ENCODE measurements around the gene C1orf167.
"Not testable (repeated sequence)": the region's sequence is repeated elsewhere in the genome, so short reads cannot be mapped to it uniquely, and the experiment has no call there.

The C1orf167 gene

GRCh38 chr1:11799896-11800295 is 37.9 kb downstream of the C1orf167 start:
- Histone ChIP-seq H3K9ac (ENCODE audit: insufficient read length, low read depth) (no peak overlapping the region), H3K4me3 (ENCODE audit: insufficient read length, low read depth) (no peak overlapping the region), H3K9me3 (ENCODE audit: insufficient read depth, low read length) (no peaks in the 10 kb centered on the region), H3K4me1 (ENCODE audit: insufficient read depth, insufficient read length) (peaks cover 9% of the 10 kb centered on the region), H3K27me3 (ENCODE audit: insufficient read depth, insufficient read length) (no peaks in the 10 kb centered on the region), H3K36me3 (ENCODE audit: insufficient read depth, insufficient read length, low read length) (peaks cover 35% of the 10 kb centered on the region)
- no peak for DNase-seq (ENCODE audit: low read depth, low spot score)
- TF ChIP-seq YY1 (IDR thresholded peaks at IDR 0.05; ENCODE audit: insufficient read depth, insufficient read length) (no peak), SUZ12 (IDR thresholded peaks at IDR 0.05; ENCODE audit: extremely low read depth, insufficient read depth, insufficient read length) (no peak), ZNF274 (IDR thresholded peaks at IDR 0.05; ENCODE audit: low read depth, low read length) (no peak)

- H3K9me3 ChIP-seq (ENCODE audit: insufficient read depth, low read length) = no peaks in the 10 kb centered on the region
- H3K4me3 ChIP-seq (ENCODE audit: insufficient read length, low read depth) = no peak overlapping the region
- H3K4me1 ChIP-seq (ENCODE audit: insufficient read depth, insufficient read length) = peaks cover 9% of the 10 kb centered on the region
- DNase-seq (ENCODE audit: low read depth, low spot score) = no peak
- H3K27me3 ChIP-seq (ENCODE audit: insufficient read depth, insufficient read length) = no peaks in the 10 kb centered on the region
- TF ChIP-seq YY1 (IDR thresholded peaks at IDR 0.05; ENCODE audit: insufficient read depth, insufficient read length) = no peak
- TF ChIP-seq SUZ12 (IDR thresholded peaks at IDR 0.05; ENCODE audit: extremely low read depth, insufficient read depth, insufficient read length) = no peak
- peaks cover 30% of the 10 kb centered on the region for H3K36me3 ChIP-seq (ENCODE audit: insufficient read depth, insufficient read length, low read length)
- H3K9ac ChIP-seq (ENCODE audit: insufficient read length, low read depth) = no peak overlapping the region
Measured at GRCh38 chr1:11800391-11800755, 38.4 kb downstream of the C1orf167 start.

GRCh38 chr1:11800756-11801433 is 38.9 kb downstream of the C1orf167 start:
- no peak overlapping the region for H3K4me3 ChIP-seq (ENCODE audit: insufficient read length, low read depth)
- H3K9ac ChIP-seq (ENCODE audit: insufficient read length, low read depth) = no peak overlapping the region

GRCh38 chr1:11802616-11802972 is 40.6 kb downstream of the C1orf167 start:
- Histone ChIP-seq H3K27me3 (ENCODE audit: insufficient read depth, insufficient read length) (no peaks in the 10 kb centered on the region), H3K4me3 (ENCODE audit: insufficient read length, low read depth) (peak overlapping the region; percentile 53), H3K36me3 (ENCODE audit: insufficient read depth, insufficient read length, low read length) (peaks cover 28% of the 10 kb centered on the region), H3K4me1 (ENCODE audit: insufficient read depth, insufficient read length) (peaks cover 9% of the 10 kb centered on the region), H3K9me3 (ENCODE audit: insufficient read depth, low read length) (no peaks in the 10 kb centered on the region), H3K9ac (ENCODE audit: insufficient read length, low read depth) (peak overlapping the region; percentile 85)
- DNase-seq (ENCODE audit: low read depth, low spot score) = no peak
- TF ChIP-seq ZNF274 (IDR thresholded peaks at IDR 0.05; ENCODE audit: low read depth, low read length) = no peak
- TF ChIP-seq YY1 (IDR thresholded peaks at IDR 0.05; ENCODE audit: insufficient read depth, insufficient read length) = no peak
- TF ChIP-seq SUZ12 (IDR thresholded peaks at IDR 0.05; ENCODE audit: extremely low read depth, insufficient read depth, insufficient read length) = no peak

More at GRCh38 chr1:11800756-11801433, 38.9 kb downstream of the C1orf167 start:
- no peak for DNase-seq (ENCODE audit: low read depth, low spot score)
- Histone ChIP-seq H3K9me3 (ENCODE audit: insufficient read depth, low read length) (no peaks in the 10 kb centered on the region), H3K27me3 (ENCODE audit: insufficient read depth, insufficient read length) (no peaks in the 10 kb centered on the region), H3K36me3 (ENCODE audit: insufficient read depth, insufficient read length, low read length) (peaks cover 27% of the 10 kb centered on the region), H3K4me1 (ENCODE audit: insufficient read depth, insufficient read length) (peaks cover 9% of the 10 kb centered on the region)
- TF ChIP-seq SUZ12 (IDR thresholded peaks at IDR 0.05; ENCODE audit: extremely low read depth, insufficient read depth, insufficient read length) (no peak), ZNF274 (IDR thresholded peaks at IDR 0.05; ENCODE audit: low read depth, low read length) (no peak), YY1 (IDR thresholded peaks at IDR 0.05; ENCODE audit: insufficient read depth, insufficient read length) (no peak)

- no peaks in the 10 kb centered on the region for H3K9me3 ChIP-seq (ENCODE audit: insufficient read depth, low read length)
- H3K4me3 ChIP-seq (ENCODE audit: insufficient read length, low read depth) = peak overlapping the region; percentile 53
- no peaks in the 10 kb centered on the region for H3K27me3 ChIP-seq (ENCODE audit: insufficient read depth, insufficient read length)
- peaks cover 34% of the 10 kb centered on the region for H3K36me3 ChIP-seq (ENCODE audit: insufficient read depth, insufficient read length, low read length)
- DNase-seq (ENCODE audit: low read depth, low spot score) = peak; percentile 77
- TF ChIP-seq SUZ12 (IDR thresholded peaks at IDR 0.05; ENCODE audit: extremely low read depth, insufficient read depth, insufficient read length) (no peak), ZNF274 (IDR thresholded peaks at IDR 0.05; ENCODE audit: low read depth, low read length) (no peak), YY1 (IDR thresholded peaks at IDR 0.05; ENCODE audit: insufficient read depth, insufficient read length) (no peak)
- peak overlapping the region; percentile 85 for H3K9ac ChIP-seq (ENCODE audit: insufficient read length, low read depth)
- peaks cover 9% of the 10 kb centered on the region for H3K4me1 ChIP-seq (ENCODE audit: insufficient read depth, insufficient read length)
Measured at GRCh38 chr1:11802973-11803885, 41.2 kb downstream of the C1orf167 start.

GRCh38 chr1:11803924-11804665 is 42.1 kb downstream of the C1orf167 start:
- peaks cover 39% of the 10 kb centered on the region for H3K36me3 ChIP-seq (ENCODE audit: insufficient read depth, insufficient read length, low read length)
- peak overlapping the region; percentile 34 for H3K4me3 ChIP-seq (ENCODE audit: insufficient read length, low read depth)

More at GRCh38 chr1:11803924-11804665, 42.1 kb downstream of the C1orf167 start:
- H3K4me1 ChIP-seq (ENCODE audit: insufficient read depth, insufficient read length); DNase-seq (ENCODE audit: low read depth, low spot score); H3K27me3 ChIP-seq (ENCODE audit: insufficient read depth, insufficient read length); H3K9me3 ChIP-seq (ENCODE audit: insufficient read depth, low read length): not testable (repeated sequence)
- H3K9ac ChIP-seq (ENCODE audit: insufficient read length, low read depth) = peak overlapping the region; percentile 64

All from NT2/D1 (cell line).